GM12875 (cell line): ENCODE data around the gene MGMT.

Experiments
- H3K4me3 ChIP-seq: one replicate; pipeline ENCODE4 v1.5.1; 2011; ENCODE audit warnings: low read depth, low read length, control low read depth
- CTCF ChIP-seq: IDR thresholded peaks from 2 replicates; pipeline ENCODE4 v1.5.1; 2011; ENCODE audit warnings: low read depth, mild to moderate bottlenecking, control low read depth, inconsistent platforms, low read length, moderate library complexity, borderline replicate concordance; ENCODE audit not compliant: insufficient read depth

Gene MGMT

DNA sequence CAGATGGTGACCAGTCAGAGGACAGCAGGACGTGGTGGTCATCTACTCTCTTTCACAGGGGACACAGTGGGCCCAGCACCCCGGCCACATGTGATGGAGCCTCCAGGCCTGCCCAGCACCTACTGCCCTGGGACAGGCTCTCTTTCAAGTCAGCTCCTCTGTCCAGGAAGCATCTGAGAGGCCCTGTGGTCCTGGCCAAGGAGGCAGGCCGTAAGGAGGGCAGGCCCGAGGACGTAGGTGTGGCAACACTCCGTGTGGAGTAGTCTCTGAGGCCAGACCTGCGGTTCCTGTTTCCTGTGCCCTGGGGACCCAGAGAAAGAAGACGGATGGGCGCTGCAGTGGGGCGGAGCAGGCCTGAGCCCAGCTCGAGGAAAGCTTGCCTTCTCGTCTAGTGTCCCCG lies 317.9 kb downstream of the MGMT start:
- no peak overlapping the region for H3K4me3 ChIP-seq
- TF ChIP-seq CTCF = no peak

- TF ChIP-seq CTCF = no peak
- no peak overlapping the region for H3K4me3 ChIP-seq
Observed at GRCh38 chr10:129785536-129785981, 318.5 kb downstream of the MGMT start.

GRCh38 chr10:129786216-129786615 lies 319.2 kb downstream of the MGMT start:
- TF ChIP-seq CTCF = no peak
- H3K4me3 ChIP-seq = no peak overlapping the region

- H3K4me3 ChIP-seq = no peak overlapping the region
- TF ChIP-seq CTCF = no peak
Observed at GRCh38 chr10:129787557-129787956, 320.5 kb downstream of the MGMT start.

- no peak for TF ChIP-seq CTCF
- no peak overlapping the region for H3K4me3 ChIP-seq
Observed at GRCh38 chr10:129788215-129788614, 321.2 kb downstream of the MGMT start.

DNA sequence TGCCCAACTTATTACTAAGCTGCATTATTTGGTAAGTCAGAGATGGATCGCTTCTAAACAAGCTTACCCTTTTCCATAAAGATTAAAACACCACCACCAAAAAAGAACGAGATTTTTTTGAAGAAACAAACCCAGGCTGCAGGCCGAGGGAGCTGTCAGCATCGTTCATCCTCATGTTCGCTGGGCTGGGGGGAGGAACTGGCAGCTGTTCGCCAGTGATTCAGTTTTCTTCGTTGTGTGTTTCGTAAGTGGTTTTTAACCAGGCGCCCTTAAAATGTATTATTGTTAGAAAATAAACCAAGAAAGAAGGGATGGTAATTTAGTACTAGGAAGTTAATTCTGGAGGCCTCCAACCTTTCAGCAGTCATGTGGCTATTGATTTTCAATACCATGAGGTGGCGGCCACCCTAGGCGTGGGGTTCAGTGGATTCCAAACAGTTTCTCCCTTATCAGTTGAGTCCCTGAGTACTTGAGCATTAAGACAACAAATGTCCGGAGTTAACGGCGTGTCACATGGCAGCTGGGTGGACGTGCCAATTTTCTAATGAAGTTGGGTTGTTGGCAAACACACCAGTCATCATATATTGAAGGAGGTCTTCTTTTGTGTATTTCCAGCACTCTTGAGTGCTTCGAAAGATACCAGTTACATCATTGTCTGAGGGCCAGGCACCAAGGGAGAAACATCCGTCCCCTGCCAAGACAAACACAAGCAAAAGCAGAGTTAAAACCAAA lies 323.8 kb downstream of the MGMT start:
- no peak overlapping the region for H3K4me3 ChIP-seq
- no peak for TF ChIP-seq CTCF

DNA sequence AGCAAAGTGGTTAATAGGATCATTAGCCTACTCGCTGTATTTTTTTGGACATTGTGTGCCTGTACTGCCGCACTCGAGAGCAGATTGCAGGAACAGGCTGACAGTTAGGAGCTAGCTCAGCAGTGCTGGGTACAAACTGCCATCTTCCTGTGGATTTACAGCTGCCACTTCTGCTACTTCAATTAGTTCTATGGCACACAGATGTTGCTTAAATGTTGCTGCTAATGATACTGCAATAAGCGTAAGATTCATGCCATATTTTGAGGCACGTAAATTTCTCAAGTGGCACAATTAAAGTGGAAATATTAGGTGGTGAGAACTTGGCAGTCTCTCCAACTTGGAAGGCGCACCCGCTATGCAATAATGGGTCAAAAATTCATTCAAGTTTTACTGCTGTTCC lies 325.1 kb downstream of the MGMT start:
- H3K4me3 ChIP-seq = no peak overlapping the region
- TF ChIP-seq CTCF = no peak
